Inferior parietal cortex (tissue), 1 donor: ENCODE data around the gene ADAMTS6.

Experiments
- DNase-seq: peaks from one replicate; pipeline ENCODE4 v3.0.0-alpha.2; 2016; ENCODE audit errors: extremely low spot score

Gene ADAMTS6

DNA sequence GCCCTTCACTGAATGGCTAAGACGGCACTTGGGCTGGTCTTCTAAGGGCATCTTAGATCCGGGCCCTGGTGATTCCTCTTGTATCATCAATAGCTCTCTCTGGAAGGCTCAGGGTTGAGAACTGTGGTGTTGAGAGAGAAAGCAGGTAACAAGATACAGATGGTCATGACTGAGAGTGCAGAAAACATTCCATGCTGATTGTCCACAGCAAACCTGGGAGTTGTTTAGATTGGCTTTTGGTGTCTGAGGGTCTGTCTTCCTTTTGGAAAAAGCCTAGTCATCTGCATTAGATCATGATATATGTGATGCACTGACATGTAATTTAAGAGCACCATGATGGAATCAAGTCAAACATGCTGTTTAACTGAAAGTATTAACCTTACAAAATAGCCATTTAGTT is 331.9 kb downstream of the ADAMTS6 start:
- no peak for DNase-seq

DNA sequence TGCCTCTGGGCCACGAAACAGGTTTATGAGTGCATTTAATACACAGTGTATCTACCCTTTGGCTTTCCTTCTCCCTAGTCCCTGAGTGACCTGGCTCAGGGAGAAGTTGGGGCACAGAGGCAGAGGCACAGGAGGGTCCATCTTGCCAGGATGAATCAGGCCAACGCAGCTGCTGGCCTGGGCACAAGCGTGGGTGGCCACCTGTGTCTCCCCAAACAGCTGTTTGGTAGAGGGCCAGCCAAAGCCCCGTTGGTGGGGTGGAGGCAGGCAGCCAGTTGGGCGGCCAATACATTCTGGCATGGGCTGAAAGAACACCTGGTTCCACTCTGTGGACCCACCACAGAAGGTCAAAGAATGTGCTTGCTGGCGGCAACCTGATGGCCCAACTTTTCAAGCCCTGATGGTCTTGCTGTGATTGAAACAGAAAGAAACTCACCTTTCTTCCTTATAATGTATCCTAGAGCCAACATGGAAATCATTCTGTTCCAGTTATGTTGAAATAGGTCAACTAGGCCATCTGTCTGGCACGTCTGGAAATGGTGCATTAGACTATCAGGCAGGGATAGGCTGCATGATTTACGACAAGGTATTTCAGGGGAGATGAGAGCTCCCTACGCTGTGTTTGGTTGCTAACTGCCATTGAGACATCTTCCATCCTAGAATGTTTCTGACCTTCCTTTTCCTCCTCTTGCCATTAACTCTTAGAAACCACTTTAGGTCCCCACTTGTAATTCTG is 337.4 kb downstream of the ADAMTS6 start:
- no peak for DNase-seq

DNA sequence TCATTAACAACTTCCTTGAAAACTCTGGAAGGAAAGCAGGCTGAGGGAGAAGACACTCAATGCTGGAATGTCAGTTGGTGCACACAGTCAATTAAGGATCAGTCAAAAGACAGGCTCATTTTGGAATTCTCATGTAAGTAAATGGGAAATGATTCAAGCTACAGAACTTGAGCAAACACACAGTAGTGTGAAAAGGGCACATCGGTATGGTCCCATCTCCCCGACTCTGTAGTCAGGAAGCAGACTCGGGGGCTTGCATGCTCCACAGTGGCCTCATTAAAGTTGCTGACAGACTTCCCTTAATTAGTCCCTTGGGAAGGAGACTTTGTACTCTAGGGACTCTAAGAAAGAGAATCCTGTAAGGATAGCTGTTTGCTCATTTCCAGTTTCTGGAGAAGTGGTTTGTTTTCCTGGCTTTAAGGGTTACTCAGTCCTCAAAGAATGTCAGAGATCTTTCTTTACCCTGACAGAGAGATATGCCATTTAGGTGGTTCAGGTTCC is 339.2 kb downstream of the ADAMTS6 start:
- DNase-seq, result no peak

DNA sequence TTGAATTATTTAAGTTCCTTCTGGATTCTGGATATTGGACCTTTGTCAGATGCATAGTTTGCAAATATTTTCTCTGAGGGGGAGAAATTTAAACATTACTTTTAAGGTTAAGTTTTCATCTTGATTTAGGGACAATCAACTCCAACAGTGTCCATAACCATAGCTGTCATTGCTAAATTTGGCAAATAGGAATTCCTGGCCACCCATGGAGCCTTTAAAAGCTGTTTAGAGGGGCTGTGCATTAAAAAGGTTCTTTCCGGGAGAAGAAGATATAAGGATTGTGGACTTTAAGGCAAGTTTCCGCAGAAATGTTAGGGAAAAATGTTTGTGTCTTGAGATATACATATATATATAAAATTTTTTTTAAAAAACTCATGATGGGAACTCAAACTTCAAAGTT is 339.7 kb downstream of the ADAMTS6 start:
- no peak for DNase-seq

DNA sequence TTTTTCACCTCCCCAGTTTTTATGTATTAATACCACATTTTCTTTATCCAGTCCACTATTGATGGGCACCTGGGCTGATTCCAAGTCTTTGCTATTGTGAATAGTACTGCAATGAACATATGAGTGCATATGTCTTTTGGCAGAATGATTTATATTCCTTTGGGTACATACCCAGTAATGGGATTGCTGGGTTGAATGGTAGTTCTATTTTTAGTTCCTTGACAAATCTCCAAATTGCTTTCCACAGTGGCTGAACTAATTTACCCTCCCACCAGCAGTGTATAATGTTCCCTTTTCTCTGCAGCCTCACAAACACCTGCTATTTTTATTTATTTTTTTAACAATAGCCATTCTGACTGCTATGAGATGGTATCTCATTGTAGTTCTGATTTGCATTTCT is 340.2 kb downstream of the ADAMTS6 start:
- no peak for DNase-seq

DNA sequence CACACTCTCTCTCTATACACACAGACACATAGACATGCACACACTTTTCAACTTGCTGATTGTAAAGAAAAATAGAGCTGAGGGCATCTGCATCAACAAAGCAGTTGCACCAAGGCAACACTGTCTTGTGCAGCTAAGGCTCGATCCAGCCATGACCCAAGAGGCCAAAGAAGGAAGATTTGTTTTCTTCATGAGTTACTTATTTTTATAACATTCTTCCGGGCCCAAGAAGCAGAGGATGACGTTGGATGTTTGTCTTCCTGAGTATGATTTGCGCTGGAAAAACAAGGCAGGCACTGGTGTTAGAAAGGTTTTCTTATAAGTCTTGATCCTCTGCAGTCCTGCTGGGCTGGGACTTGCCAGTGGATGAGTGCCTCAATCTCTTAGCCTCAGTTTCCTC is 344.1 kb downstream of the ADAMTS6 start:
- DNase-seq, result no peak

DNA sequence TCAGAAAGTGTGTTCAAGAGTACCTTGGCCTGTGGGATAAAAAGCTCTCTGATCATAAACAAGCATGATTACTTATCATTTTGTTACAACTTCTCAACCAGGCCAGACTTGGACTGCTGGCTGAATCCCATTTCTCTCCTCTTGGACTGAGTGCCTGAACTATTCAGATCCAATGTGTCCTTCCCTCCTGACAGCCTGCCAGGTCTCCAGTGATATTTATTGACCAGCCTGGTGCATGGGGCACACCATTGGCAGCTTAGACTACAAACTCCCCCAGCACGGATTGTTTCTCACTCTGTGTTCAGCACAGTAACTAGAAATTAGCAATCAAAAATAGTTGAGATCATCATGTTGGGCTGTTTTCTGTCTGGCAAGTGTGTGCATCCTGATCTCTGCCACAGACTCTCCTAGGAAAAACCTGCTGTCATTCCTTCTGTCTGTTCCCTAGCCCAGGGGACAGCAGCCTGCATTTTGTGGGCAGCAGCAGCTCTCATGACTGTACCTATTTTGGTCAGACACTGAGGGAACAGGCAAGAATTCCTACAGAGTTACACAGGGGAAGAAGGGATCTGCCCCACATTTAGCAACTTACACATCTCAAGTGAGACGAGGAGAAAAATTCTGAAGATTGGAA is 348.1 kb downstream of the ADAMTS6 start:
- DNase-seq, result peak; percentile 40

DNA sequence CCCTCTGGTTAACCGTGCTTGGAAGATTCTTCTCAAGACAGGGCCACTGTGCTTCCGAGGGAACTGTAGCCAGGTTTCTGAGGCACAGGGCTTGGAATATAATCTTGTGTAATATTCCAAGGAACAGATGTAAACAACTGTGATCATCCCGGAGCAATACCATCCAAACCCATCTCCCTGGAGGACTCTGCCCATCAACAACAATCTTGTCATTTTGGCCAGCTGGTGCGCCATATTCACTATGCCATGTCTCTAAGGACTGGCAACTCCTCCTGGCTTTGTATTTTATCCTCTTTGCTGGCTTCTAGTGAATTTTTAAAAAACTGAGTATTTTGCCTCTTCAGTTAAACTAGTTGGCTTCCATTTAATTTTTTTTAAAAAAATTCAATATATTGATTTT is 349.3 kb downstream of the ADAMTS6 start:
- no peak for DNase-seq

DNA sequence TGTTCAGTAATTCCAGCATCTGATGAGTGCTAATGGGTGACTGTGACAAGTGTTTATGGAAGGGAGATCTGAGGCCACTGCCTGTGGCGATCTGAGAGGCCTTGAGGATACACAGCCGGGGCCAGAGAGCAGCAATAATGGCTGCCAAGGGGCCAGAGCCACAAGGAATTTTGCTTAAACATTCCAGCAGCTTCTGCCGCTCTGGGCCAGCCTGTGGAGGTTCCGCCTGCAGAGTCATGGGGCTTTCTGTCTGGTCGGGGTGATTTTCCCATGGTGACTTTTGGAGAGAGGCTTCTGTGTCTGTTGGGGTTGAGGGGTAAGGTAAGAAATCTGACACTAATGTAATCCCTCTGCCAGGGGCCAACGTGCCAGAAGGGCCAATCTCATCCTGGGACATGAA is 353.5 kb downstream of the ADAMTS6 start:
- DNase-seq, result no peak

DNA sequence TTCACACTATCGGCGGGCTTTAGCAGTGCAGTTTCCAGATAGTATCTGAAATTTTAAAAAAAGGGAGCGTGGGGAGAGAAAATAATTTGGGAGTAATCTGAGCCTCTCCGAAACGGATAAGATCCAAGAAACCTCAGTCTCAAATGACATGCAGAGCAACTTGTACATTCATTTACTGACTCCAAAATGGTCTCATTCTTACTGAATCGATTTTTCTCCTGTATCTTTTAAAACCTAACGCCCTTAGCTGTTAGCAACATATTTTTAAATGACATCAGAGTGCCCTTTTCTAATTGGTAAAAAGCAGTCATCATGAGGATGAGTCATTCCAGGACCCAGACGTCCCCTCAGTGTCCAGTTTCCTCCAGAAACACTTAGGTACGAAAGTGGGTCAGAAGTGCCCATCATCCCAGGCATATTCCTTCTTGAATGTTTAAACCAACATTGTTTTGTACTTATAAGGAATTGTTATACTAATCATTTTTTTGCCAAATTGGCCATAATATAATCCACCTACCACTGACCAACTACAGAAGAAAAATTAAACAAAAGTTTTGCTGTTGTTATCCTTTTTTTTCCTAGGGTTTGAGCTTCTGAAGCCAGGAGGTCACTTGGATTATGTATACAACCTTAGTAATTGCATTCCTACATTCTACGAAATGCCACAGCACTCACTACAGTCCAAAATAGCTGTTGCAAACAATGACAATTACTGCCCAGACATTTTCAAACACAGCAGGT is 354.4 kb downstream of the ADAMTS6 start:
- DNase-seq, result no peak

DNA sequence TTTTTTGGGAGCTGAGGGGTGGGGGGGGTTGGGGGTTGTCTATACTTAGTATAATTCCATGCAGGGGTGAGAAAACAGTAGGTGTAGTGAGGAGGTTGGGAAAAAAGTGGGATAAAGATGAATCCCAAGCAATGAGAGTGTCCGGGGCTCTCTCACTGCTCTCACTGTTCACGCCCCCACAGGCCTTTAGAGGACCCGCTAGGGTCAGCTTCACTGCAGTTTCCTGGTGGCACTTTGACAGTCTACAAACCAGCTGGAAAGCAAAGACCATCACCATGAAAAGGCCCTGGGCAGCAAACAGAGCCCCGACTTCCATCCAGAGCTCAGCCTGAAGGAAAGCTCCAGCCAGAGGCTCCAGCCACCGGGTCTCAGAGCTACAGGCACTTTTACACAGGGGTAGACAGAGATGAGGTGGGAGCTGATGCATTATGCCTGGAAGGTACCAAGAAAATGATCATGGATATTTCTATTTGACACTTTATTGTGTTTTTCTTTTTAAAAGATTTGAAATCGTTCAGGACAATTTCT is 355.1 kb downstream of the ADAMTS6 start:
- no peak for DNase-seq

DNA sequence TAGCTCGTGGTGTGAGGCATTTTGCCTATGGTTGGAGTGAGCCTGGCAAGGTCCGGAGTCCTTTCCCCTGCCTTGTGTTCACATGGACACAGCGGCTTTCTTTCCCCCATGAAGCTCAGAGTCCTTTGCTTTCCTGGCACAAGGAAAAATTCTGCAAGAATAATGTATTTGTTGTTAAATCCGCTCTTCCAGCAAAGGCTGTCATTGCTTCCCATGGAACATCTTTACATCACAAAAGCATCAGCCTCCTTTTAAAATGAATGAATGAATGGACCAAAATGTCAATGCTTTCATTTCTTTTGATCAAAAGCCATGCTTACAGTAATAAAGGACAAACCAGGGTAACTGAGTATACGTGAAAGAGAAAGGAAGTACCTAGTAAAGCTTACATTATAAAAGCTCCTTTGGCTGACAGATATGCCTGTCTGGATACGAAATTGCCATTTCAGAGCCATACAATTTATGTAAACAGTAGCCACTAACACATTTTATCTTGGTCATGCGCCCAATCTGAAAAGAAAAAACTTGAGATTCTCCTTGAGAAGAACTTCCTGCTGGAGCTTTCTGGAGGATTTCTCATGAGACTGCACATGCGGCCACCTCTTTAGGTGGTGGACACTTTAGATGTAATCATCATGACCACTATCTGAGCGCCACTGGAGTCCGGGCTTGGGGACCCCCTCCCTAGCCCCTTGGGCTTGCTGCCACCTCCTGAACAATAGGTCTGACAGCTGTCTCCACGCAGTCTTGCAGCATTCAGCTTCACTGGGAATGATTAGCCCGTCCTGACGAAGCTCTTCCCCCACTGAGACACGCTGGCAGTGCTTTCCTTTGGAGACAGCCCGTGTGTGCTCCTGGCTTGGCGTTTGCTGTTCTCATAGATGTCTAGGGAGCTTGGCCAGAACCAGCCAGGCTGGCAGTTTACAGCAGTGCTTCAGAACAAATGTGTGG is 355.9 kb downstream of the ADAMTS6 start:
- peak; percentile 60 for DNase-seq

DNA sequence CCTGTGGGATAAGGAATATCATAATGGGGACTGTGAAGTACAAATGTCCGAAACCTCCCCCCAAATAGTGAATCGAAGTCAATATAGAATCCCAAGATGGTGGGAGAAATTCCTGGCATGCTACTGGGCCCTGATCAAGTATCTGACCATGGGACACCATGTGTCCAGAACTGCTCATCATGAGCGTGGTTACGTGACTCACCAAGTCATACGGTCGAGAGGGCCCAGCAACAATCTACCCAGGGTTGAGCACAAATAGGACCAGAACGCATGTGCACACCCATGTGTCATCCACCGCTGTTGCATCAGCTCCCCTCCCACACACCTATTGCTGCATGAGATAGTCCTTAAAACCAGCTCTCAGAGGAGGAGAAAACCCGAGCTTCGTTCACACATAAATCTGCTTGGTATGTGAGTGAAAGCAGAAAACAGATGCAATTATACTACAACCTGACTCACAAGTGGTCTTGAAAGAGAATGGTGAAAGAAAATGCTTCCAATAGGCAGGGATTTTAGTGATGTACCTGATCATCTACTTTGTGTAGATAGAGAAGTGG is 359.8 kb downstream of the ADAMTS6 start:
- DNase-seq, result no peak

DNA sequence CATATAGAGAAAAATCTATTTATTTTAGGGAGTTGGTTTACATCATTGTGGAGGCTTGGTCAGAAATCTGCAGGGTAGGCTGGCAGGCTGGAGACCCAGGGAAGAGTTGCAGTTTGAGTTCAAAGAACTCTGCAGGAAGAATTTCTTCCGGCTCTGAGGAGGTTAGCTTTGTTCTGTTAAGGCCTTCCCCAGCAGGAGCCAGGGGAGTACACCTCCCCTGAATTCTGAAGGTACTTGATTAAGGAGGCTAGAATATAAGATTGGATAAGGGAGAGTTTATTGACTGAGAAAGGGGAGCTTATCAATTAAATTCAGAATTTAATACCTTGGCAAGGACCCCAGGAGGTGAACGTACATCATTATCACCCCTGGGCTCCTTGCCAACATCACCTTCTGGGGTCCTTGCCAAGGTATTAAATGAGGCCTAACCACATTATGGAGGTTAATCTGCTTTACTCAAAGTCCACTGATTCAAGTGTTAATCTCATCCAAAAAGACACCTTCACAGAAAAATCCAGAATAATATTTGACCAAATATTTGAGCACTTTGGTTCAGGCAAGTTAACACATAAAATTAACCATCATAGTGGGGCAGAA is 361.3 kb downstream of the ADAMTS6 start:
- DNase-seq, result no peak

DNA sequence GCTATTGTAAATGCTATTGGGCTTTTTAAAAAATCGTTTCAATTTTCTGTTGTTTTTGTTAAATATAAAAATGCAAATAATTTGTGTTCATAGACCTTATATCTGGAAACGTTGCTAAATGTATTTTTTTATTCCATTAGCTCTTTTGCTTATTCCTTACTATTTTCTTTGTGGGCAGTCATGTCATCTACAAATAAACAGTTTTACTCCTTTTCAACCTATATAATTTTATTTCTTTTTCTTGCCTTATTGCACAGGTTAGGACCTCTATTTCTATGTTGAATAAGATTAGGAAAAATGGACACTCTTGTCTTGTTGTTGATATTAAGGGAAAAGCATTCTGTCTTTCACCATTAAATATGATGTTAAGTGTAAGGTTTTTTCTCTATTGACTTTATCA is 364.2 kb downstream of the ADAMTS6 start:
- DNase-seq, result no peak

DNA sequence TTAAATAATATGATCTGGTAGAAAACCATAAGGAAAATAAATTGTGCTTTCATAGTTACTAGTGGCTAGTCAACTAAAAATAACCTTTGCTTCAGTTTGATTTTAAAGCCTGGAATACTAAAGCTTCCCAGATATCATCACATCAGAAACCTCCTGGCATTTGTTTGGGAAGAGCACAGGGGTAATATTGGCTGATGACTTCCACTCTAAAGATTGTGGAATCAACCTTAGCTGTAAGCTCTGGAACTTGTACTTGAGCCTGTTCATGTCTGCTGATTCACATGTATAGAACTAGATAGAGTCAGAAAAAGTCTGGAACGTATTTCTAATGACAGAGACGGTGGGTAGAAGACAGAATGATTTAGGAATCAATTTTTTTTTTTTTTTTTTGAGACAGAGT is 367.9 kb downstream of the ADAMTS6 start:
- no peak for DNase-seq

DNA sequence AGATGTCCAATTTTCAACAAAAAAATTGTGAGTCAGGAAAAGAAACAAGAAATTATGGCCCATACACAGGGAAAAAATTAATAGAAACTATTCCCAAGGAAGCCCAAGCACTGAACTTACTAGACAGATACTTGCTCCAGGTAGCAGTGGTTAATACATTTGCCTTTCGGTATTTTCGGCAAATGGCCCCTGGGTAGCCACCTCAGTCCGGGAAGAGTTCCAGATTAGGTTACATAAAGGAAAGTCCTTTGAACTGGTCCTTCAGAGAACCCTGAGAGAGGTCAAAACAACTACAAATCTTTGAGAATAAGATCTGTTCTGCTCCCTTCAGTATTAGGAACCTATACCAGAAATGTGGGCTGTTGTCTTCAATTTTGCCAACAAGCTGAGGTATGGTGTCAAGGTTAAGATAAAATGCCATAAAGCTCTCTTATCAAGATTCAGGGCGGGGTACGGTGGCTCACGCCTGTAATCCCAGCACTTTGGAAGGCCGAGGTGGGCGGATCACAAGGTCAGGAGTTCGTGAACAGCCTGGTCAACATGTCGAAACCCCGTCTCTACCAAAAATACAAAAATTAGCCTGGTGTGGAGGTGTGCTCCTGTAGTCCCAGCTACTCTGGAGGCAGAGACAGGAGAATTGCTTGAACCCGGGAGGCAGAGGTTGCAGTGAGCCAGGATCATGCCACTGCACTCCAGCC is 369.6 kb downstream of the ADAMTS6 start:
- DNase-seq, result no peak

DNA sequence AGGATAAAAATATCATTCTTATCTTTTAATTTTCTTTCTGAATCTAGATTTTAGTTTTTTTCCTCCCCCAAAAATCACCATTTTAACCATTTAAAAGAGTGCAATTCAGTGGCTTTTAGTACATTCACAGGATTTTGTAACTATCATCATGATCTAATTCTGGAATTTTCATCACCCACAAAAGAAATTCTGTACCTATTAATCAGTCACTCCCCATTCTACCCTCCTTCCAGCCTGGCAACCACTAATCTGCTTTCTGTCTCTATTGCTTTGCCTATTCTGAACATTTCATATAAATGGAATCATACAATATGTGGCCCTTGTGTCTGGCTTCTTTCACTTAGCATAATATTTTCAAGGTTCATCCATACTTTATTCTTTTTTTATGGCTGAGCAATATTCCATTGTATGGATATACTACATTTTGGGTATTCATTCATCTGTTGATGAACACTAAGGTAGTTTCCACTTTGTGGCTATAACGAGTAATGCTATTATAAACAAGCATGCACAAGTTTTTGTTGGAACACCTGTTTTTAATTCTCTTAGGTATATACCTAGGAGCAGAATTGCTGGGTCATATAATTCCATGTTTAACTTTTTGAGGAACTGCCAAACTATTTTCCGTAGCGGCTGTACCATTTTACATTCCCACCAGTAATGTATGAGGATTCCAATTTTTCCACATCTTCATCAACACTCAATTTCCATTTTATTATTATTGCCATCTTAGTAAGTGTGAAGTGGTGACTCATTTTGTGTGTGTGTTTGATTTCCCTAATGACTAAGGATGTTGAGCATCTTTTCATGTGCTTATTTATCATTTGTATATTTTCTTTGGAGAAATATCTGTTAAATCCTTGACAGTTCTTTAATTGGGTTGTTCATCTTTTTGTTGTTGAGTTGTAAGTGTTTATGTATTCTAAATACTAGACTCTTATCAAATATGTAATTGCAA is 372.7 kb downstream of the ADAMTS6 start:
- no peak for DNase-seq

DNA sequence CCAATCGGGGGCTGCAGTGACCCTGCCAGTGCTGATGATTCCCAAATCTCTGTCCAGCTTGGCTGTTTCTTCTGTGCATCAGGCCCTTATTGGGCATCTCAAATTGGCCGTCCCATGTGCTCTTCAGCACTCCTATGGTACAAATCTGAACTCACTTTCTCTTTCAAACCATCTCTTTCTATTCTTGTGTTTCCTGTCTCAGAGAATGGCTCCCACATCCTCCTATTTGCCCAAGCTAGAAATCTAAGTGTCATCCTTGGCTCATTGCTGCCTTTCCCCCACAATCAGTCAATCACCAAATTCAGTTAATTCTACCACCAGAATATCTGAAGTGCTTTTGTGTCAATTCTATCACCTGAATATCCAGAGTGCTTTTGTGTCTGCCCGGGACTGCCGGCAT is 376.4 kb downstream of the ADAMTS6 start:
- DNase-seq, result no peak
